Activated naive CD4-positive, alpha-beta T cell treated with anti-CD3 and anti-CD28 coated beads, Interleukin-2, amount 50 U/mL, for 72 hours (primary cell): ENCODE results near the gene SHF. TPM values are rescaled to one million over a fixed set of nuclear protein-coding genes. Genes with fewer than 3 reads are reported as not detected.

ENCODE experiments used
- ATAC-seq, 2 donors: fragments of 150-1000 bp; cut with Tn5 transposase; 2 replicates each; pipeline ENCODE4 v1.10.0; 2021; ENCODE audit warnings: mild to moderate bottlenecking in 2 of 2, moderate library complexity in 2 of 2
- DNase-seq, 2 donors: peaks; one replicate each; pipeline ENCODE4 v3.0.0; 2021 to 2022; ENCODE audit warnings: low spot score in 2 of 2
- H3K27ac Mint-ChIP-seq, 2 donors: one replicate each; pipeline ENCODE4 v1.8.0; 2022; ENCODE audit warnings: mild to moderate bottlenecking in 2 of 2, mixed read lengths in 2 of 2
- H3K36me3 Mint-ChIP-seq, 2 donors: one replicate each; pipeline ENCODE4 v1.8.0; 2022; ENCODE audit warnings: mixed read lengths in 2 of 2
- H3K9me3 Mint-ChIP-seq, 2 donors: one replicate each; pipeline ENCODE4 v1.8.0; 2022; ENCODE audit warnings: mixed read lengths in 2 of 2
- total RNA-seq, 2 donors: library from RNA; stranded (reverse); gene quantifications; one replicate each; pipeline ENCODE4 v1.2.3, GENCODE V29; 2022

Gene SHF
- total RNA-seq, 2 donors from 2014 or later = 8.6 to 22.3 TPM

- H3K36me3 Mint-ChIP-seq = peaks cover 0 to 6% of the 10 kb centered on the region in 2 donors
- ATAC-seq (no peak), DNase-seq (no peak)
- no peaks in the 10 kb centered on the region for H3K9me3 Mint-ChIP-seq
- no peak overlapping the region for H3K27ac Mint-ChIP-seq
These were observed 58.7 kb downstream of the SHF start for GRCh38 chr15:45128971-45129639.

- DNase-seq (peak in 1 of 2 donors; percentile 24), ATAC-seq (peak in 1 of 2 donors; percentile 47)
- Mint-ChIP-seq H3K36me3 (peaks cover 0 to 6% of the 10 kb centered on the region in 2 donors), H3K9me3 (no peaks in the 10 kb centered on the region), H3K27ac (no peak overlapping the region)
These were observed 61.1 kb downstream of the SHF start for GRCh38 chr15:45126535-45127158.

- Mint-ChIP-seq H3K9me3 (no peaks in the 10 kb centered on the region), H3K27ac (no peak overlapping the region), H3K36me3 (no peaks in the 10 kb centered on the region)
- DNase-seq (no peak), ATAC-seq (no peak)
These were observed 64.4 kb downstream of the SHF start for GRCh38 chr15:45123397-45123796.

- Mint-ChIP-seq H3K36me3 (no peaks in the 10 kb centered on the region), H3K27ac (no peak overlapping the region), H3K9me3 (no peaks in the 10 kb centered on the region)
- DNase-seq (no peak), ATAC-seq (no peak)
These were observed 65.0 kb downstream of the SHF start for GRCh38 chr15:45122719-45123118.

- ATAC-seq (no peak), DNase-seq (no peak)
- no peaks in the 10 kb centered on the region for H3K9me3 Mint-ChIP-seq
- no peak overlapping the region for H3K27ac Mint-ChIP-seq
- no peaks in the 10 kb centered on the region for H3K36me3 Mint-ChIP-seq
These were observed 65.9 kb downstream of the SHF start for GRCh38 chr15:45121706-45122417.

- Mint-ChIP-seq H3K9me3 (no peaks in the 10 kb centered on the region), H3K36me3 (no peaks in the 10 kb centered on the region), H3K27ac (no peak overlapping the region)
- no peak for DNase-seq
- no peak for ATAC-seq
These were observed 66.7 kb downstream of the SHF start for GRCh38 chr15:45121020-45121419.

- Mint-ChIP-seq H3K27ac (no peak overlapping the region), H3K9me3 (no peaks in the 10 kb centered on the region), H3K36me3 (no peaks in the 10 kb centered on the region)
- DNase-seq = no peak
- no peak for ATAC-seq
These were observed 67.4 kb downstream of the SHF start for GRCh38 chr15:45120081-45120972.

GRCh38 chr15:45118996-45119395 is 68.8 kb downstream of the SHF start:
- ATAC-seq (no peak), DNase-seq (no peak)
- no peak overlapping the region for H3K27ac Mint-ChIP-seq
- H3K9me3 Mint-ChIP-seq = no peaks in the 10 kb centered on the region
- H3K36me3 Mint-ChIP-seq = peaks cover 0 to 2% of the 10 kb centered on the region in 2 donors

GRCh38 chr15:45118131-45118588 is 69.6 kb downstream of the SHF start:
- peak overlapping the region in 1 of 2 donors; percentile 58 for H3K27ac Mint-ChIP-seq
- no peaks in the 10 kb centered on the region for H3K9me3 Mint-ChIP-seq
- DNase-seq = peak; percentile 73 to 88
- H3K36me3 Mint-ChIP-seq = peaks cover 0 to 5% of the 10 kb centered on the region in 2 donors
- peak; percentile 96 to 98 for ATAC-seq

- DNase-seq (no peak), ATAC-seq (peak; percentile 23 to 36)
- Mint-ChIP-seq H3K36me3 (peaks cover 0 to 5% of the 10 kb centered on the region in 2 donors), H3K9me3 (no peaks in the 10 kb centered on the region), H3K27ac (peak overlapping the region in 1 of 2 donors; percentile 58)
These were observed 70.2 kb downstream of the SHF start for GRCh38 chr15:45117308-45118130.

Other genes starting within 250 kb of the SHF start
- gene TERB2, start 231.3 kb downstream of the SHF start, total RNA-seq = not detected
- gene SORD, start 164.8 kb downstream of the SHF start, total RNA-seq = 10 to 100 TPM; 14.8 to 17.8 TPM
- under 1 TPM; 0.16 to 0.36 TPM for gene DUOX2, start 73.8 kb downstream of the SHF start, total RNA-seq
- gene DUOXA2, start 73.6 kb downstream of the SHF start, total RNA-seq = not detected
- gene DUOXA1, start 58.1 kb downstream of the SHF start, total RNA-seq = under 1 TPM in 1 of 2 donors, not detected in 1; 0.23 TPM
- gene DUOX1, start 58.0 kb downstream of the SHF start, total RNA-seq = under 1 TPM; 0.05 to 0.18 TPM
- gene SLC28A2, start 64.3 kb upstream of the SHF start, total RNA-seq = not detected
- 1 to 10 TPM; 1.4 to 3.7 TPM for gene GATM, start 190.6 kb upstream of the SHF start, total RNA-seq